ENCODE results near the gene WTIP.

DNA sequence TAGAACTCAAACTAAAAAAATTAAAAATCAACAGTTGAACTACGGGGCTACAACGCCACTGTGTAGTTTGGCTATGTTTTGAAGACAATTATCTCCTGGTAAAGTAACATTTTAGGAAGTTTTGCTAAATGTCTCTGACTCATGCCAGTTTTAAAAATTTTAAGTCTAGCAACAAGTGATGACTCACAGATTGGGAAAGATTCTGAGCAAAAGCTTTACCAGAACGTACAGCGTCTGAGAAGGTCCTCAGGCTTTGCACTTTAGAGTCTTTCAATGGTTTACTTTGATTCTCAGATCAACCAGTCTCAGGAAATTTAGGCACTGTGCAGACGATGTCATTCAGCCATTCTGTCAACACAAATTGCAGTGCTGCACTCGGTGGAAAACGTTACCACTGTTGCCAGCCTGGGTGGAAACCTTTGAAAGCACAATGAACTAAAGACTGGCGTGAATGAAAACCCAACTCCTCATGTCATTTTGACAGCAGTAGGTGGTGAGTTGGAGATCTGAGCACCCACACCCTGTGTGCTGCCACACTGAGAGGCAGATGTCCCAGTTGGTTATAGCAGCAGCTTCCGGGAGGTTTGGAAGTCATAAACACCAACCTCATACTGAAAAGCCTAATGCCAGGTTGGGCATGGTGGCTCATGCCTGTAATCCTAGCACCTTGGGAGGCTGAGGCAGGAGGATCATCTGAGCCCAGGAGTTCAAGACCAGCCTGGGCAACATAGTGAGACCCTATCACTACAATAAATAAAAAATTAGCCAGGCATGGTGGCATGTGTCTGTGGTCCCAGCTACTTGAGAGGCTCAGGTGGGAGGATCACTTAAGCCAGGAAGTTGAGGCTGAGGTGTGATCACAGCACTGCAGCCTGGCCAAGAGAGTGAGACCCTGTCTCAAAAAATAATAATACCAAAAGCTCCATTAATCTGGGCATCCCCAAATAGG is 6.3 kb upstream of the WTIP start:
- TF ChIP-seq POLR2AphosphoS5 (IDR thresholded peaks at IDR 0.05; ENCODE audit: low read depth, low read length) (no peak), SIN3A (IDR thresholded peaks at IDR 0.05; ENCODE audit: borderline replicate concordance, insufficient read depth, low read length) (no peak), TAF1 (IDR thresholded peaks at IDR 0.05; ENCODE audit: borderline replicate concordance, insufficient read depth, low read length) (no peak)
- TF ChIP-seq, protein P1, sequence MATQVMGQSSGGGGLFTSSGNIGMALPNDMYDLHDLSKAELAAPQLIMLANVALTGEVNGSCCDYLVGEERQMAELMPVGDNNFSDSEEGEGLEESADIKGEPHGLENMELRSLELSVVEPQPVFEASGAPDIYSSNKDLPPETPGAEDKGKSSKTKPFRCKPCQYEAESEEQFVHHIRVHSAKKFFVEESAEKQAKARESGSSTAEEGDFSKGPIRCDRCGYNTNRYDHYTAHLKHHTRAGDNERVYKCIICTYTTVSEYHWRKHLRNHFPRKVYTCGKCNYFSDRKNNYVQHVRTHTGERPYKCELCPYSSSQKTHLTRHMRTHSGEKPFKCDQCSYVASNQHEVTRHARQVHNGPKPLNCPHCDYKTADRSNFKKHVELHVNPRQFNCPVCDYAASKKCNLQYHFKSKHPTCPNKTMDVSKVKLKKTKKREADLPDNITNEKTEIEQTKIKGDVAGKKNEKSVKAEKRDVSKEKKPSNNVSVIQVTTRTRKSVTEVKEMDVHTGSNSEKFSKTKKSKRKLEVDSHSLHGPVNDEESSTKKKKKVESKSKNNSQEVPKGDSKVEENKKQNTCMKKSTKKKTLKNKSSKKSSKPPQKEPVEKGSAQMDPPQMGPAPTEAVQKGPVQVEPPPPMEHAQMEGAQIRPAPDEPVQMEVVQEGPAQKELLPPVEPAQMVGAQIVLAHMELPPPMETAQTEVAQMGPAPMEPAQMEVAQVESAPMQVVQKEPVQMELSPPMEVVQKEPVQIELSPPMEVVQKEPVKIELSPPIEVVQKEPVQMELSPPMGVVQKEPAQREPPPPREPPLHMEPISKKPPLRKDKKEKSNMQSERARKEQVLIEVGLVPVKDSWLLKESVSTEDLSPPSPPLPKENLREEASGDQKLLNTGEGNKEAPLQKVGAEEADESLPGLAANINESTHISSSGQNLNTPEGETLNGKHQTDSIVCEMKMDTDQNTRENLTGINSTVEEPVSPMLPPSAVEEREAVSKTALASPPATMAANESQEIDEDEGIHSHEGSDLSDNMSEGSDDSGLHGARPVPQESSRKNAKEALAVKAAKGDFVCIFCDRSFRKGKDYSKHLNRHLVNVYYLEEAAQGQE (IDR thresholded peaks at IDR 0.05; ENCODE audit: insufficient read depth in 1 of 2, low read depth in 2 of 2, low read length in 2 of 2) = no peak
